ENCODE measurements around the gene SYNDIG1. TPM values are rescaled to one million over a fixed set of nuclear protein-coding genes. Genes with fewer than 3 reads are reported as not detected.

Gene SYNDIG1
- total RNA-seq, 1 experiment from 2014 or later = 5.4 TPM

DNA sequence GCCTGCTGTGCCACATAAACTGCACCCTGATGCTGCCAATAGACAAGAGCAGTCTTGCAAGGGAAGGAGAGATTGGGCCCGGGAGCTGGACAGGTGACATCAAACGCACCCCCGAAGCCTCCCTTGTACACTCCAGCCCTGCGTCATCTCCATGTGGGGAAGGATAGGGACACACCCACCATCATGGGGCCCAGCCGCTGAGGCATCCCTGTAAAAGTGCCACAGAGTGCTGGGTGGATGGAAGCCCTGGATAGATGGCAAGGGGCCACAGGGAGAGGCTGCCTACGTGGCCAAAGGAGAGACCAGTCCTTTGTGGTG is 117.1 kb downstream of the SYNDIG1 start:
- Histone ChIP-seq H4K8ac (replicated peaks; ENCODE audit: insufficient read length, low read depth, low read length) (no peak overlapping the region), H3K23me2 (ENCODE audit: insufficient read length, low read depth, low read length, poor library complexity, severe bottlenecking) (no peaks in the 10 kb centered on the region), H3K27me3 (ENCODE audit: insufficient read depth, low read length) (no peaks in the 10 kb centered on the region), H2BK120ac (ENCODE audit: low read depth, low read length, poor library complexity, severe bottlenecking) (no peak overlapping the region), H2BK20ac (ENCODE audit: low read depth, low read length, poor library complexity, severe bottlenecking) (no peak overlapping the region), H3K27ac (ENCODE audit: insufficient read length, low read depth, low read length) (no peak overlapping the region), H3K18ac (ENCODE audit: insufficient read length, low read depth, low read length) (no peak overlapping the region), H3K9me3 (ENCODE audit: control insufficient read depth, low read depth, low read length) (no peaks in the 10 kb centered on the region), H2AK5ac (ENCODE audit: insufficient read length, low read length) (no peak overlapping the region), H4K91ac (ENCODE audit: insufficient read length, low read depth, low read length) (no peak overlapping the region), H3K4me1 (ENCODE audit: insufficient read depth, low read length) (no peaks in the 10 kb centered on the region), H3T11ph (ENCODE audit: low read length) (no peak overlapping the region), H4K20me1 (ENCODE audit: control insufficient read depth, insufficient read depth, insufficient read length) (peaks cover 4% of the 10 kb centered on the region), H3K4me2 (ENCODE audit: insufficient read depth, insufficient read length, low read length) (no peak overlapping the region), H3K79me1 (ENCODE audit: insufficient read depth, low read depth, low read length, poor library complexity, severe bottlenecking) (no peaks in the 10 kb centered on the region), H2BK12ac (ENCODE audit: insufficient read length, low read depth, low read length) (no peak overlapping the region), H2BK5ac (ENCODE audit: insufficient read length, low read length) (no peak overlapping the region), H3K23ac (ENCODE audit: insufficient read length, low read depth, low read length) (no peak overlapping the region), H3K79me2 (ENCODE audit: insufficient read depth, low read length) (no peaks in the 10 kb centered on the region), H3K9ac (ENCODE audit: extremely low read depth, insufficient read length, low read length) (no peak overlapping the region), H2BK15ac (ENCODE audit: low read depth, low read length) (no peak overlapping the region), H3K56ac (ENCODE audit: insufficient read length, low read depth, low read length) (no peak overlapping the region), H2AFZ (ENCODE audit: low read length) (no peak overlapping the region), H3K14ac (ENCODE audit: insufficient read depth, low read length) (no peak overlapping the region), H3K4ac (ENCODE audit: low read depth, low read length) (no peak overlapping the region), H4K5ac (ENCODE audit: insufficient read length, low read depth, low read length) (no peak overlapping the region)
- WGBS (ENCODE audit: extremely low coverage, insufficient read length, low lambda C conversion rate) = no CpG with 5 or more reads among the region's 6 CpGs
- H3K4me1 Mint-ChIP-seq = peaks cover 3 to 16% of the 10 kb centered on the region in 2 experiments
- H3K27me3 Mint-ChIP-seq (ENCODE audit: low read depth) = no peaks in the 10 kb centered on the region; the same call in 1 of the 2 replicates
- TF ChIP-seq, protein P1, sequence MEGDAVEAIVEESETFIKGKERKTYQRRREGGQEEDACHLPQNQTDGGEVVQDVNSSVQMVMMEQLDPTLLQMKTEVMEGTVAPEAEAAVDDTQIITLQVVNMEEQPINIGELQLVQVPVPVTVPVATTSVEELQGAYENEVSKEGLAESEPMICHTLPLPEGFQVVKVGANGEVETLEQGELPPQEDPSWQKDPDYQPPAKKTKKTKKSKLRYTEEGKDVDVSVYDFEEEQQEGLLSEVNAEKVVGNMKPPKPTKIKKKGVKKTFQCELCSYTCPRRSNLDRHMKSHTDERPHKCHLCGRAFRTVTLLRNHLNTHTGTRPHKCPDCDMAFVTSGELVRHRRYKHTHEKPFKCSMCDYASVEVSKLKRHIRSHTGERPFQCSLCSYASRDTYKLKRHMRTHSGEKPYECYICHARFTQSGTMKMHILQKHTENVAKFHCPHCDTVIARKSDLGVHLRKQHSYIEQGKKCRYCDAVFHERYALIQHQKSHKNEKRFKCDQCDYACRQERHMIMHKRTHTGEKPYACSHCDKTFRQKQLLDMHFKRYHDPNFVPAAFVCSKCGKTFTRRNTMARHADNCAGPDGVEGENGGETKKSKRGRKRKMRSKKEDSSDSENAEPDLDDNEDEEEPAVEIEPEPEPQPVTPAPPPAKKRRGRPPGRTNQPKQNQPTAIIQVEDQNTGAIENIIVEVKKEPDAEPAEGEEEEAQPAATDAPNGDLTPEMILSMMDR (conservative IDR thresholded peaks at IDR 0.05) = no peak
- no peak for DNase-seq
- H3K36me3 Mint-ChIP-seq (ENCODE audit: insufficient read depth in 1 of 3, low read depth in 3 of 3) = peaks cover 0 to 2% (median 0%) of the 10 kb centered on the region in 3 experiments; a peak in 1 of 7 replicates
- H3K4me3 Mint-ChIP-seq = no peak overlapping the region
- H3K9me3 Mint-ChIP-seq = no peaks in the 10 kb centered on the region
- no peak overlapping the region for H3K27ac Mint-ChIP-seq
